ENCODE results near the gene RASSF3. TPM values are rescaled to one million over a fixed set of nuclear protein-coding genes. Genes with fewer than 3 reads are reported as not detected.

The RASSF3 gene
- total RNA-seq, 4 donors from 2014 or later, result 5.2 to 11.5 (median 7.0) TPM

- ATAC-seq (no peak), DNase-seq (no peak)
- no peaks in the 10 kb centered on the region for H3K36me3 ChIP-seq
- peaks cover 6 to 22% of the 10 kb centered on the region in 2 donors for H3K4me1 ChIP-seq
- in situ Hi-C loops (cut with MboI; ENCODE audit: low sequenced_read_pairs in 4 of 4) (no loop called here), intact Hi-C loops (cut with DNase I; ENCODE audit: low total_unique reads) (no loop called here)
- H3K27ac ChIP-seq, result peak overlapping the region in 2 of 4 donors; percentile 8 to 15
- TF ChIP-seq, protein P1, sequence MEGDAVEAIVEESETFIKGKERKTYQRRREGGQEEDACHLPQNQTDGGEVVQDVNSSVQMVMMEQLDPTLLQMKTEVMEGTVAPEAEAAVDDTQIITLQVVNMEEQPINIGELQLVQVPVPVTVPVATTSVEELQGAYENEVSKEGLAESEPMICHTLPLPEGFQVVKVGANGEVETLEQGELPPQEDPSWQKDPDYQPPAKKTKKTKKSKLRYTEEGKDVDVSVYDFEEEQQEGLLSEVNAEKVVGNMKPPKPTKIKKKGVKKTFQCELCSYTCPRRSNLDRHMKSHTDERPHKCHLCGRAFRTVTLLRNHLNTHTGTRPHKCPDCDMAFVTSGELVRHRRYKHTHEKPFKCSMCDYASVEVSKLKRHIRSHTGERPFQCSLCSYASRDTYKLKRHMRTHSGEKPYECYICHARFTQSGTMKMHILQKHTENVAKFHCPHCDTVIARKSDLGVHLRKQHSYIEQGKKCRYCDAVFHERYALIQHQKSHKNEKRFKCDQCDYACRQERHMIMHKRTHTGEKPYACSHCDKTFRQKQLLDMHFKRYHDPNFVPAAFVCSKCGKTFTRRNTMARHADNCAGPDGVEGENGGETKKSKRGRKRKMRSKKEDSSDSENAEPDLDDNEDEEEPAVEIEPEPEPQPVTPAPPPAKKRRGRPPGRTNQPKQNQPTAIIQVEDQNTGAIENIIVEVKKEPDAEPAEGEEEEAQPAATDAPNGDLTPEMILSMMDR (IDR thresholded peaks at IDR 0.05 in 4 of 5, conservative IDR thresholded peaks at IDR 0.05 in 1 of 5), result no peak
- TF ChIP-seq POLR2A (IDR thresholded peaks at IDR 0.05), result no peak
- no peaks in the 10 kb centered on the region for H3K9me3 ChIP-seq
- H3K4me3 ChIP-seq, result no peak overlapping the region
- H3K27me3 ChIP-seq, result no peaks in the 10 kb centered on the region
Measured at GRCh38 chr12:64680235-64680634, 69.9 kb downstream of the RASSF3 start.

GRCh38 chr12:64681200-64682052, 71.1 kb downstream of the RASSF3 start:
- intact Hi-C loops (cut with DNase I; ENCODE audit: low total_unique reads), result no loop called here
- Histone ChIP-seq H3K4me3 (no peak overlapping the region), H3K27ac (no peak overlapping the region), H3K36me3 (no peaks in the 10 kb centered on the region), H3K27me3 (no peaks in the 10 kb centered on the region), H3K9me3 (no peaks in the 10 kb centered on the region), H3K4me1 (peaks cover 6 to 15% of the 10 kb centered on the region in 2 donors)
- no peak for ATAC-seq
- no peak for DNase-seq
- in situ Hi-C loops (cut with MboI; ENCODE audit: low sequenced_read_pairs in 4 of 4), result no loop called here
- TF ChIP-seq POLR2A (IDR thresholded peaks at IDR 0.05), result no peak
- TF ChIP-seq, protein P1 (IDR thresholded peaks at IDR 0.05 in 4 of 5, conservative IDR thresholded peaks at IDR 0.05 in 1 of 5), result no peak

GRCh38 chr12:64682572-64683277, 72.4 kb downstream of the RASSF3 start:
- ATAC-seq, result no peak
- no peak overlapping the region for H3K4me3 ChIP-seq
- intact Hi-C loops (cut with DNase I; ENCODE audit: low total_unique reads), result no loop called here
- no peak overlapping the region for H3K27ac ChIP-seq
- no peaks in the 10 kb centered on the region for H3K9me3 ChIP-seq
- no peaks in the 10 kb centered on the region for H3K36me3 ChIP-seq
- in situ Hi-C loops (cut with MboI; ENCODE audit: low sequenced_read_pairs in 4 of 4), result no loop called here
- no peak for DNase-seq
- H3K27me3 ChIP-seq, result no peaks in the 10 kb centered on the region
- H3K4me1 ChIP-seq, result peaks cover 6 to 15% of the 10 kb centered on the region in 2 donors
- TF ChIP-seq, protein P1 (IDR thresholded peaks at IDR 0.05 in 4 of 5, conservative IDR thresholded peaks at IDR 0.05 in 1 of 5), result no peak
- no peak for TF ChIP-seq POLR2A (IDR thresholded peaks at IDR 0.05)

GRCh38 chr12:64683816-64684543, 73.7 kb downstream of the RASSF3 start:
- TF ChIP-seq, protein P1 (IDR thresholded peaks at IDR 0.05 in 4 of 5, conservative IDR thresholded peaks at IDR 0.05 in 1 of 5), result no peak
- TF ChIP-seq POLR2A (IDR thresholded peaks at IDR 0.05), result no peak
- Histone ChIP-seq H3K9me3 (no peaks in the 10 kb centered on the region), H3K27me3 (no peaks in the 10 kb centered on the region), H3K4me3 (no peak overlapping the region), H3K36me3 (no peaks in the 10 kb centered on the region), H3K4me1 (peaks cover 6 to 19% of the 10 kb centered on the region in 2 donors), H3K27ac (no peak overlapping the region)
- ATAC-seq (no peak), DNase-seq (no peak)
- in situ Hi-C loops (cut with MboI; ENCODE audit: low sequenced_read_pairs in 4 of 4) (no loop called here), intact Hi-C loops (cut with DNase I; ENCODE audit: low total_unique reads) (no loop called here)
